IMR-90 (cell line): Measurements from ENCODE around the gene OST4. TPM values are rescaled to one million over a fixed set of nuclear protein-coding genes. Genes with fewer than 3 reads are reported as not detected.

Source experiments
- ATAC-seq: fragments of 200-7000 bp; cut with Tn5 transposase; 2 replicates; pipeline ENCODE4 v1.9.1; 2020; ENCODE audit warnings: low read depth, mild to moderate bottlenecking, moderate library complexity
- BruUV-seq: library from RNA; stranded (reverse); fragments of 400-500 nt; replicated peaks from 2 replicates; lab custom pipeline; 2021; lab: Mats Ljungman, UMichigan
- CTCF ChIA-PET: fragments of 300-600 bp; formaldehyde crosslinking; extraction: SDS; loops from one replicate; lab custom pipeline; 2021; ENCODE audit warnings: antibody characterized with exemption; lab: Yijun Ruan, JAX
- POLR2A ChIA-PET: fragments of 300-600 bp; sonication (Branson Sonifier 250); formaldehyde crosslinking; loops from one replicate; lab custom pipeline; 2022; ENCODE audit warnings: antibody characterized with exemption; ENCODE audit not compliant: unreplicated experiment; lab: Charles Lee
- DNase-seq: peaks from one replicate; pipeline ENCODE4 v3.0.0; 2013
- H2AFZ ChIP-seq: replicated peaks from 2 replicates; pipeline ENCODE3; 2013; ENCODE audit warnings: low read length, mild to moderate bottlenecking; ENCODE audit not compliant: poor library complexity
- H2AK5ac ChIP-seq: 2 replicates; pipeline ENCODE4 v1.6.1; 2013; ENCODE audit warnings: low read depth, low read length, inconsistent platforms
- H2AK9ac ChIP-seq: replicated peaks from 2 replicates; pipeline ENCODE3; 2013; ENCODE audit warnings: mild to moderate bottlenecking, low read depth, low read length, moderate library complexity; ENCODE audit not compliant: poor library complexity
- H2BK120ac ChIP-seq: 2 replicates; pipeline ENCODE4 v1.6.1; 2013; ENCODE audit warnings: low read depth, low read length, inconsistent platforms
- H2BK15ac ChIP-seq: 3 replicates; pipeline ENCODE4 v1.6.1; 2013; ENCODE audit warnings: low read depth, low read length, inconsistent platforms
- H2BK20ac ChIP-seq: 2 replicates; pipeline ENCODE4 v1.6.1; 2013; ENCODE audit warnings: low read depth, mild to moderate bottlenecking, inconsistent platforms, low read length, moderate library complexity
- H2BK5ac ChIP-seq: 2 replicates; pipeline ENCODE4 v1.6.1; 2013; ENCODE audit warnings: mild to moderate bottlenecking, low read depth, low read length, inconsistent platforms; ENCODE audit not compliant: poor library complexity, severe bottlenecking
- H3K14ac ChIP-seq: replicated peaks from 2 replicates; pipeline ENCODE4 v1.6.1; 2013; ENCODE audit warnings: low read depth, low read length, inconsistent platforms
- H3K18ac ChIP-seq: 2 replicates; pipeline ENCODE4 v1.6.1; 2013; ENCODE audit warnings: low read depth, low read length, control low read depth
- H3K23ac ChIP-seq: 2 replicates; pipeline ENCODE4 v1.6.1; 2013; ENCODE audit warnings: low read depth, low read length, inconsistent platforms
- H3K27ac ChIP-seq: 2 replicates; pipeline ENCODE4 v1.5.1; 2013; ENCODE audit warnings: mild to moderate bottlenecking, control low read depth, low read length; ENCODE audit not compliant: insufficient read depth
- H3K27me3 ChIP-seq: 2 replicates; pipeline ENCODE4 v1.6.1; 2013; ENCODE audit warnings: low read length; ENCODE audit not compliant: control insufficient read depth, insufficient read depth
- H3K36me3 ChIP-seq: 2 replicates; pipeline ENCODE4 v1.6.1; 2013; ENCODE audit warnings: low read length, mixed read lengths; ENCODE audit not compliant: control insufficient read depth, insufficient read depth
- H3K4ac ChIP-seq: 2 replicates; pipeline ENCODE4 v1.6.1; 2013; ENCODE audit warnings: low read depth, low read length, inconsistent platforms
- H3K4me1 ChIP-seq: 2 replicates; pipeline ENCODE4 v1.6.1; 2013; ENCODE audit warnings: low read length, mixed read lengths; ENCODE audit not compliant: control insufficient read depth, insufficient read depth
- H3K4me2 ChIP-seq: 2 replicates; pipeline ENCODE4 v1.6.1; 2013; ENCODE audit warnings: low read depth, mild to moderate bottlenecking, control low read depth, low read length, moderate library complexity
- H3K4me3 ChIP-seq: 2 replicates; pipeline ENCODE4 v1.5.1; 2013; ENCODE audit warnings: low read depth, mild to moderate bottlenecking, control low read depth, low read length, moderate library complexity; ENCODE audit not compliant: insufficient read depth
- H3K56ac ChIP-seq: 2 replicates; pipeline ENCODE4 v1.6.1; 2013; ENCODE audit warnings: low read length, inconsistent platforms; ENCODE audit not compliant: insufficient read depth; ENCODE audit errors: extremely low read depth
- H3K79me1 ChIP-seq, 2 experiments: 2 replicates each; pipeline ENCODE4 v1.6.1; 2013; ENCODE audit warnings: low read length in 2 of 2, inconsistent platforms in 1 of 2, low read depth in 1 of 2
- H3K9ac ChIP-seq: 2 replicates; pipeline ENCODE4 v1.6.1; 2013; ENCODE audit warnings: low read depth, low read length, control low read depth
- H3K9me1 ChIP-seq: 2 replicates; pipeline ENCODE4 v1.6.1; 2013; ENCODE audit warnings: low read length, inconsistent platforms; ENCODE audit not compliant: insufficient read depth
- H3K9me3 ChIP-seq: 2 replicates; pipeline ENCODE4 v1.6.1; 2013; ENCODE audit warnings: low read length; ENCODE audit not compliant: control insufficient read depth, insufficient read depth
- H4K20me1 ChIP-seq: 2 replicates; pipeline ENCODE4 v1.6.1; 2013; ENCODE audit warnings: low read length, inconsistent platforms; ENCODE audit not compliant: insufficient read depth
- H4K5ac ChIP-seq: 2 replicates; pipeline ENCODE4 v1.6.1; 2013; ENCODE audit warnings: mild to moderate bottlenecking, low read depth, low read length, control low read depth
- H4K8ac ChIP-seq, 2 experiments: 2 replicates each; pipeline ENCODE4 v1.6.1; 2013; ENCODE audit warnings: low read depth in 2 of 2, low read length in 2 of 2, control low read depth in 1 of 2, inconsistent platforms in 1 of 2
- H4K91ac ChIP-seq: 2 replicates; pipeline ENCODE4 v1.6.1; 2013; ENCODE audit warnings: low read depth, low read length, inconsistent platforms; ENCODE audit not compliant: insufficient read depth
- CEBPB ChIP-seq: IDR thresholded peaks from 2 replicates; pipeline ENCODE4 v1.6.1; 2012; ENCODE audit warnings: low read depth, low read length, improper control_type of control experiment
- CHD1 ChIP-seq: IDR thresholded peaks from 2 replicates; pipeline ENCODE4 v1.6.1; 2012; ENCODE audit warnings: low read depth, low read length, improper control_type of control experiment
- CTCF ChIP-seq: conservative IDR thresholded peaks from 2 replicates; pipeline ENCODE4 v1.5.1; 2012; ENCODE audit warnings: mild to moderate bottlenecking, low read depth, low read length, improper control_type of control experiment
- ELK1 ChIP-seq: fragments of 150-350 bp; IDR thresholded peaks from 2 replicates; pipeline ENCODE4 v1.6.1; 2016; ENCODE audit warnings: low read depth, mild to moderate bottlenecking, low read length, moderate library complexity, borderline replicate concordance
- MAFK ChIP-seq: IDR thresholded peaks from 2 replicates; pipeline ENCODE4 v1.6.1; 2012; ENCODE audit warnings: low read depth, low read length, improper control_type of control experiment
- POLR2A ChIP-seq: IDR thresholded peaks from 2 replicates; pipeline ENCODE4 v1.6.1; 2012; ENCODE audit warnings: mild to moderate bottlenecking, low read depth, low read length
- RAD21 ChIP-seq: IDR thresholded peaks from 2 replicates; pipeline ENCODE4 v1.6.1; 2012; ENCODE audit warnings: low read length, improper control_type of control experiment
- WGBS, 2 experiments: methylation state at CpG; one replicate each; pipeline versions ENCODE4 v1.1.5 to v1.1.7; 2013; ENCODE audit warnings: missing lambda C conversion rate in 2 of 2; ENCODE audit not compliant: insufficient read length in 1 of 2; ENCODE audit errors: extremely low coverage in 2 of 2; 5-methylcytosine and 5-hydroxymethylcytosine counted together
- dilution Hi-C: fragments of 300-500 bp; cut with HindIII; formaldehyde crosslinking; loops from one replicate; pipeline ENCODE4 v1.14.3; 2018; ENCODE audit warnings: low sequenced_read_pairs; ENCODE audit not compliant: unreplicated experiment
- in situ Hi-C: fragments of 300-500 bp; cut with MboI; formaldehyde crosslinking; loops from 3 replicates; pipeline ENCODE4 v1.14.3; 2019; ENCODE audit warnings: low sequenced_read_pairs, inconsistent platforms, mixed read lengths
- intact Hi-C: fragments of 100-400 bp; cut with micrococcal nuclease; formaldehyde crosslinking; loops from 2 replicates; pipeline ENCODE4 v1.10.0; 2022
- polyA plus RNA-seq, 3 experiments: library from polyadenylated mRNA; depleted of rRNA; stranded (reverse); fragments of >200 nt; gene quantifications; 2 replicates each; pipeline ENCODE4 v1.2.3, GENCODE V29; 2012; ENCODE audit warnings: low replicate concordance in 1 of 3
- total RNA-seq: library from RNA; depleted of rRNA; stranded (reverse); fragments of >200 nt; gene quantifications from 2 replicates; pipeline ENCODE4 v1.2.3, GENCODE V29; 2012

OST4 gene
- total and polyA plus RNA-seq, 2 of the 4 experiments (the other 2 are of a cell fraction) = 386 to 806 TPM

- Histone ChIP-seq H2BK20ac (no peak overlapping the region), H2BK5ac (no peak overlapping the region), H3K18ac (no peak overlapping the region), H2AK9ac (no peak overlapping the region), H4K20me1 (peaks cover 14% of the 10 kb centered on the region), H3K36me3 (peaks cover 29% of the 10 kb centered on the region; the same call in 1 of the 2 replicates), H3K4me2 (no peak overlapping the region), H3K27me3 (no peaks in the 10 kb centered on the region), H3K79me1 (peaks cover 3 to 54% of the 10 kb centered on the region in 2 experiments; a peak in 3 of 4 replicates), H2BK120ac (no peak overlapping the region), H3K4me1 (peaks cover 22% of the 10 kb centered on the region), H2BK15ac (no peak overlapping the region), H4K91ac (no peak overlapping the region), H3K23ac (no peak overlapping the region), H3K9me1 (peaks cover 7% of the 10 kb centered on the region), H2AFZ (no peak overlapping the region), H3K9me3 (no peaks in the 10 kb centered on the region), H3K9ac (no peak overlapping the region), H3K27ac (no peak overlapping the region), H3K14ac (no peak overlapping the region), H3K4ac (no peak overlapping the region), H4K8ac (no peak overlapping the region), H2AK5ac (no peak overlapping the region), H3K4me3 (no peak overlapping the region), H3K56ac (no peak overlapping the region), H4K5ac (no peak overlapping the region)
- ATAC-seq (no peak), DNase-seq (no peak)
- in situ Hi-C loops = no loop called here
- CTCF ChIA-PET = no interaction called here
- POLR2A ChIA-PET = no interaction called here
- 91% methylated on average over 23 of the region's 38 CpGs; no CpG with 5 or more reads in 1 of the 2 experiments for WGBS, 2 experiments
- dilution Hi-C loops = no loop called here
- intact Hi-C loops = loop anchor here (1.0 kb wide), 1 partner anchor 32 kb away; no protein-coding TSS in a partner anchor
- TF ChIP-seq MAFK = no peak
- TF ChIP-seq CTCF = no peak
- TF ChIP-seq ELK1 = no peak
- TF ChIP-seq RAD21 = no peak
- TF ChIP-seq CEBPB = no peak
- TF ChIP-seq POLR2A = no peak
- TF ChIP-seq CHD1 = no peak
- no TSS peak for BruUV-seq
Measured at GRCh38 chr2:27081984-27082772, 10.7 kb upstream of the OST4 start.
